PC-9 (cell line): ENCODE results near the gene ANKRD10.

Experiments
- CTCF ChIP-seq: fragments of 200-600 bp; sonication (generic); conservative IDR thresholded peaks from 2 replicates; pipeline ENCODE4 v1.6.1; 2017; ENCODE audit warnings: mixed run types, antibody characterized with exemption, mild to moderate bottlenecking, moderate library complexity
- EZH2 ChIP-seq: fragments of 200-600 bp; sonication (generic); IDR thresholded peaks from 2 replicates; pipeline ENCODE4 v1.8.0; 2017; ENCODE audit warnings: antibody characterized with exemption, low read depth

GRCh38 chr13:110829486-110829885, 85.4 kb downstream of the ANKRD10 start:
- TF ChIP-seq CTCF (no peak), EZH2 (no peak)
